GM21619 (cell line): ENCODE data around the gene G3BP1.
"Not testable (repeated sequence)": the region's sequence is repeated elsewhere in the genome, so short reads cannot be mapped to it uniquely, and the experiment has no call there.

Experiments used
- ATAC-seq: cut with Tn5 transposase; IDR thresholded peaks from one replicate; pipeline ENCODE4 v1.9.1; 2021; ENCODE audit not compliant: unreplicated experiment

G3BP1 gene

DNA sequence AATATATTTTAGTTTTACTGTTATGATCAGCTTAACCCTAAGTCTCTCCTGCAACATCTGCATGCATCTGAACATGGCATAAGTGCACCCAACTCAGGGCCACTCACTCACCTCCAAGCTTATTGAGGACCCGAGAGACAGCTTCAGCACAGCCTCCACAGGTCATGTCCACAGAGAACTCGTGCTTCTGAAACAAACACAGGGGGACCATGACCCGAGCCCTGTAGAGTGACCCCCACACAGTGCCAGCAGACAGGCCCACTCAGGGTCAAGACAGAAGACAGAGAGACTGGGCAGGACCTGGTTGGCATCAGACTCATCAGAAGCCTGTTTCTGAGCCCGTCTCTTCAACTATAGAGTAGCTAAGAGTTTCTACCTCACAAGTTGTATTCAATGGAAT lies 20.2 kb upstream of the G3BP1 start:
- no peak for ATAC-seq

DNA sequence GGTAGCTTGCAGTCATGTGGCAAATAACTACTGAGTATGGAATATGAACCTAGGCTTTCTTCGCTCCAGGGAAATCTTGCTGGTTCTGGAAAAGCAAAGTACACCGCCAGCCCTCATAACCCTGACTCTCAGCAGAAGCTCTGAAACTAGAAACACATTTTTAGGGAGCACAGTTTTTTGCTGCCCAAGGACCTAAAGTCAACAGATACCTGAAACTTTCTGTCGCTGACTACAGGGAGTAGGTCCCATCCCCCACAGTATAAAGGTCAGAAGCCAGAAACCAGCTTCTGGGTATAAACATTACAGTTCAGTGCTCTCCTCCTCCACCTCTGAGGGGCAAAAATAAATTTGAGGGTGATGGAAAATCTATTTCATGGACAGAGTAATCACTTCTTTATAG lies 16.4 kb upstream of the G3BP1 start:
- no peak for ATAC-seq

DNA sequence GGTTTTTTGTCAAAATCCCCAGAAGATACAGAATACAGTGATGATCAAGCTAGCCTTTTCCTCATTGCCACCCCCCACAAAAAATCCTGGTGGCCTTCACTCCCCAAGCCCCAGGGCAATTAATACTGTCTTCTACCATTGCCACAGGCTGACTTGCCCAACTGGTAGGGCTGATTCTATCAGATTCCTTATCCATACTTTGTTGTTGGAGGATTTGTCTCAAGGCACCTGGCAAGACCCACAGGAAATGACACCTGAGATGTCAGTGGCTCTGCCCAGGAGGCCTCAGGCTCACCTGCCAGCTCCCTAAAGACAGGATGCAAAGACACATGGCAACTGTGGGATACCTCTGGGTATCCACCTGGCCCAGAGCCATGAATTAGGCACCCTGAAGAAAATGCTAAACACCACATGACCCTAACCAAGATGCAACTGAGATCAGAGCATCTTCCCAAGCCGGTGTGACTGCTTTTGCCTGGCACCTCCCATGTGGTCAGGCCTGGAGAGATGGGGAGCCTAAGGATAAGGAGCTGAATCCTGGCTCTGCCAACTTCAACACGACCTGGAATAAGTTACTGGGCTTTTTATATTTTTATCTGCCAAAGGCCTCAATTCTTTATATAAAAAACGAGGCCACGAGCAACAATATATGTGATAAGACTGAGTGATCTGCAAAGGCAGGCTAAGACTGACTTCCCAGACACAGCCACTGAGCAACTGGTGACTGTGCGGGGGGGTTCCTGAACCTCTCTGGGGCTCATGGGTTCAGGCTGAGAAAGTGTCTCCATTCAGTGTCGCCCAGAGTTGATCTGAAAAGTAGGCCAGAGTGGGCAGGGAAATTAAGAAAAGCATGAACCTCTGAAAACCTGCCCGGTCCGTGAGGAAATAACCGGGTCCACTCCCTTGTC lies 14.3 kb upstream of the G3BP1 start:
- peak; percentile 13 for ATAC-seq

DNA sequence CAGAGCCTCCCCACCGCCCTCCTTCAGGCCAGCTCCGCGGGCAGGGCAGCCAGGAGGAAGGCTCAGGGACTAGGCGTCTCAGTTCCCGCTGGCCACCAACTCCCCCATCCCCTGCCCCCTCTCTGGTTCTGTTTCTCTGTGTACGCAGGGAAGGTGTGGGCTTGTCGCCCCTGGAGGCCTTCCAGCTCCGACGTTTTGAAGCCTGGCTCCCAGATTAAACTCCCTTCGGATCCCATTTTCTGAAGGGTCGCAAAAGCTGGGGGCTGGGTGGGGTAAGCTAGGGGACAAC lies 13.7 kb upstream of the G3BP1 start:
- ATAC-seq: peak; percentile 15

DNA sequence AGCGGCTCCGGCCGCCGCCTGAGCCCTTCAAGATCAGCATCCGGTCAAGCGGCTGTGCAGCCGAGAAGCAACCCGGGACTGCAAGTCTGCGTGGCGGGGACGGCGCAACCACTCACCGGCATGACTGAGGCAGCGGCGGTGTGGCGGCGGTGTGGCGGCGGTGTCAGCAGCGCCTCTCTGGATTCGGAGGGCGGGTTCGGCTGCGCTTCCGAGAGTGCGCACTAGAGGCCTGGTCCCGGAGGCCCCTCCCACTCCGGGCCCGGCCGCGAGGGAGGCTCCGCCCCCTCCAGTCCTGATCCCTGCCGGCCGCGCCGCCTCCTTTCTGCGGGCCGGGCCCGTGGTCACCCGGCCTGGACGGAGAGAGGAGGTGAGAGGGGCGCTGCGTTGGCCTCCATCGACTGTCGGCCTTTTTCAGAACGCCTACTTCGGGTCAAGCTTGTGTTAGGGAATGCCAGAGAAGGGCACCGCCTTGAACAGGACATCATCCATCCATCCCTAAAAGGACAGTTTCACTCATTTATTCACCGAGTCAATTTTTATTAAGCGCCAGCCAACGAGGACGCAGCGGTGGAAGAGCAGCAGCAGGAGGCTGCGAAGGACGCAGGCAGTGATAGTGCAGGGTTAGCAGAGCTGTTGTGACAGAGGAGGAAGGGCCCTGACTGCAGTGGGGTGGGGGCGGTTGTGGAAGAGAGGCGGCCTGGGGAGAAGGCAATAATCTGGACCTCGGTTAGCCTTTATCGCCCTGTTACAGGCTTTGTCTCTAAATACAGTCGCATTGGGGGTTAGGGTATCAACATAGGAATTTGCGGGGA lies 13.1 kb upstream of the G3BP1 start, which contains the start of gene ATOX1:
ATOX1 (minus strand) TSS at position 202 of the 812 bp plus-strand sequence; CDS start at position 122, 80 bp downstream.
- peak; percentile 93 for ATAC-seq

DNA sequence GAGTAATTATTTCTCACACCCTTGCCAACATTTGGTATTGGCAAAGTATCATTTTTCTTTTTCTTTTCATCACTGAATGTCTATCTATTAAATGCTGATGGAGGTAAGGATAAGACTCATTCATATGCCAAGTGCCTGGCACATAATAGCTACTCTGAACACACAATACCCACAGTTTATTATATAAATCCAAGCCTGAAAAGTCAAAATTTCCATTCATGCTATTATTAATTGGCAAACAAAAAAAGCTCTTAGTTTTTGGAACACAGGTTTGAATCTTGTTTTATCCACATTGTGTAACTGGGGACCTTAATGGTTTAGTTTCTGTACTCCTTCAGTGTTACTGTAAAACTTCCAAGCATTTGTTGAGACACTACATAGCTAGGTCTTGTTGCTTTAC lies 7.0 kb upstream of the G3BP1 start:
- no peak for ATAC-seq

DNA sequence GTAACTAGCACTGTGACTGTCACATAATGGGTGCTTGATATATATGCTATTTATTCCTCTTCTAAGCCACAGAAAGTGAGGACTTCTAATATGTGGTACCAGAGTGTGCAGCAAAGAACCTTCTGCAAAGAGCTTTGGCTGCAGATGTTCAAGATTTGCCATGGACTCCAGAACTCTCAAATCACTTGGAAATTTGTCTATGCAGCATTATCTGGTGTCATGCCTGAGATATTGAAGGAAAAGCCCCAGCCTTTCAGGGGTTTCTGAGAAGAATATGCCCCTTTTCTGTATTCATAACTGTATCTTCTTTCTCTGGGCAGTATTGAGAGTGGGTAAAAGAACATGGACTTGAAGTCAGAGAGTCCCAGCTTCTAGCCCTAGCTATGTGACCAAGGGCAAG lies 4.8 kb upstream of the G3BP1 start:
- ATAC-seq: no peak

DNA sequence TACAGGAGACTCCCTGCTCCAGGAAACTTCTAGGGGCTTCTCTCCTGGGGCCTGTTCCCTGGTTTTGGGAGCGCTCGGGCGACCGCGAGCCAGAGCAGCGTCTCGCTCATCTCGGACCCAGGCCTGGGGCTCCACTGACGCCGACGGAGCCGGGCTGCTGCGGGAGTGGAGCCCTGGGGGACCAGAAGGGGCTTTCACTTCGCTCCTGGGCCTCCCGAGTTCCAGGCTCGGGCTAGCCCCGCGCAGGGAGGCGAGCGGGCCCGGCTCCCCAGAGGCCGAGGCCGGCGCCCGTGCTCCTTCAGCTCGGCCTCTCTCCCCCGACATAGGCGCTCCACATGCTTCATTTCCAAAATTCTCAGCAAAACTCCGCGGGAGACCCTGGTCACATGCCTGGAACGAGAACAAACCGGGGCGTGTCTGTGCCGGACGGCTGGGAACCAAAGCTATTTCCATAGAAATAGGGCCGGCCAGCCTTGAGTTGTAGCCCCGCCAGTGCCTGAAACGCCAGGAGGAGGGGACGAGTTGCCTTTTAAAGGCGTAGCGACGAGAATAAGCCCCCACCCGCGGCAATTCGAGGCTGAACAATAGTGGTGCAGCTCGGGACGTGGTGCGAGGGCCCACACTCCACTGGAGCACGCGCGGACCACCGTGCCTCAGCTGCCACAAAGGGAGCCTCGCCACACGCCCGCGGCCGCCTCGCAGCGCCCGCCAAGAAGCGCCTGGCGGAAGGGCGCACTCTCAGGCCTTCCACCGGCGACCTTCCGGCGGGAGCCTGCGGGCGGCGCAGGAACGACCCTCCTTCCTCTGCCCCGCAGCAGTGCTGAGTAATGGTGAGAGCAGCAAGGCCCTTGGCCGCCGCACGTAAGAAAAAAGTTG lies 1.1 kb upstream of the G3BP1 start:
- peak; percentile 31 for ATAC-seq

DNA sequence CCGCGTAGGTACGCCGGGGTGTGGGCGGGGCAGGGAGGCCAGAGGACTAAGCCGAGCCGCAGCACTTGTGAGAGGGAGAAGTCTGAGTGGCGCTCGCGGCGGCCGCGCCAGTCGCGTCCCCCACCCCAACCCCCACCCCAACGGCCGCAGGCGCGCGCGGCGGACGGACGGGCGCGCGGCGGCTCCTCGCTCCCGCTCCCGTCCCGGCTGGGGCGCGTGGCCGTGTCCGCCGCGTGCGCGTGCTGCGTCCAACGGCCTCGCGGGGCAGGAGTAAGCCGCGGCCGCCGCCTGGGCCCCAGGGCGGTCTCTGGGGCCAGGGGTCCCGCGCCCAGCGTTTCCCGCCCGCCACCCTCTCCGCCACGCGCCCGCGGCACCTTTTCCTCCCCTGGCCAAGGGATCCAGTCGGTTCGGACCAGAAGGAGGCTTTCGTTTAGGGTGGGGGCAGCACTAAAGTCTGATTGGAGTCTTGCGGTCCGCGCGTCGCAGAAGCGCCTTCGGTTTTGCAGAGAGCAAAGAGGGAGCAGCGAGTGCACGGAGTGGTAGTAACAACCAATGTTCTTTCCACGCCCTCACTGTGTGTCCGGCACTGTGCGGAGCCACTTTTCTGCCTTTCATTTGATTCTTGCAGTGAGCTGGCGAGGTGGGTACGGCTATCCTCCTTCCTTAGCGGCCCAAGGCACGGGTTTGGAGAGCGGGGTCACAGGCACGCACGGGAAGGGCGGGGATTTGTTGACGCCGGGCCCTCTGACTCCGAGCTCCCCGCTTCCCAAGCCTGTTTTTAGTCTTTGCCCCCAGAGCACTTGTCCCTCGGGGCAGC lies 483 bp downstream of the G3BP1 start:
- ATAC-seq: peak; percentile 6

DNA sequence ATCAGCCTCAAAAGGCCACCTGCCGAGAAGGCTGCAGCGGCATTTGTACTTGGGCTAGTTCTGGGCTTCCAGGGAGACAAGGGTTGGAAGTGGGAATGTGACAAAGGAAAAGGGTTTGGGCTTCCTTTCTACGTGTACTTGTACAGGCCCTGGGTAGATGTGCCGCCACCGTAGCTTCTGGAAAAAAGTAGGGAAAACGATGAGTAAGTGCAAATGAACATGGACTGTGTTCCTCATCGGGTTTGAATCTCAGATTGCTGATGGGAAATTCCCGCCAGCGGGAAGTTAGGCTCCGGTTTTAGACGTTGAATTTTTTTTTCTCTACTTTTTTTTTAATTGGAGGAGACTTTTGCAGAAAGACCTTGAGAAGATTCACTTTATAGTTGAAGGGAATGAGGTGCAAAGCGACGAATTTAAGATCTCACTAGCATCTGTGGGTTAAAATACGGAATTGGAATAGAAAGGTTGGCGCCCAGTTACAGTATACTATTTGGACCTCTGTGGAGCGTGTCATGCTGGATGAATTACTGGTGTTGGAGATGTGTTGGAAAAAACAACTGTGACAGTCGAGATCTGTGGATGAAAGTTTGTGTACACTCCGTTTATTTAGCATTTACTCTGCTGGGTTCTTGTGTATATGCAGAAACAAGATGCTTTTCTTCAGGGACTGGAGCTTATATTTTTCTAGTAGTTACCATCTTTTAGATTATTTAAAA lies 1.2 kb downstream of the G3BP1 start:
- ATAC-seq: no peak

DNA sequence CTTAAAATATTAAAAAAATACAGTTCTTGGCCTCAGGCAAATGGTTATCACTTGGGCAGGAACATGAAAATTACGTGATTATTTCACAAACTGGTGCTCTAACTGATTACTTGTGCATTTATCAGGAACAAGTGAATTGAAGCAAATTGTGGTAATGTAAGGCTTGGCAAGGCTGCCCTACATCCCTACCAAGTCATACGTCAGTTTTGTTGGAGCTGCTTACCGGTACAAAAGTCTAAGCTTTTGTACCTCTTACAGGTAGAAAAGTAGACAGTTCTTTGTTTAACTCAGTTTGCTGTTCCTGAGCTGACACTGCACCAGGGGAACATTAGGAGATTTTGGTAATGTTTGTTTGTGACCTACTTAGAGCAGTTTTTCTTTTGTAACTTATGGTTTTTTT lies 2.2 kb downstream of the G3BP1 start:
- no peak for ATAC-seq

DNA sequence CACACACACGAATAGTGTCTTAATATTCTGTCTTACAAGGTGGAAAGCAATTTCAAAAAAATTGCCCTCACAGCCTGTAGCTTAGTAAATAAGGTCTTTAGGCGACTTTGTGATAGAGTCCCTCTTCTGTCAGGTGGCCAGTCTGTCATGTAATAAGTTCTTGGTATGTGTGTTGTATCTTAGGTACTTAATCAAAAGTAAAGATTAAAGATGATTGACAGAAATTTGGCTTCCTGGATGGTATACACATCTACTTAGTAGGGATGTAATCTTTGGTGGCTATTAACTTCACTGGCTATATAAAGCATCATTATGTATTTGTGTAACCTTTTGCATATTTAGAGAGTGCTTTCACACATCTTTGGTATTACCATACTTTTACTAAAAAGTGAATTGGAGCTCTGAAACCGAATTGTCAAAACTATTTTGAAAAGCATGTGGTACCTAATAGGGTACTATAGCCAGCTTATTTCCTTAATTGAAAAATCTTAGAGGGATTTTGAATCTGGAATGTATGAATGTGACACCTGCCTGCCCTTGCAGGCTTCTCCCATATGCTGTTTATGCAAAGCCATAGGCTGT lies 3.4 kb downstream of the G3BP1 start:
- ATAC-seq: no peak

DNA sequence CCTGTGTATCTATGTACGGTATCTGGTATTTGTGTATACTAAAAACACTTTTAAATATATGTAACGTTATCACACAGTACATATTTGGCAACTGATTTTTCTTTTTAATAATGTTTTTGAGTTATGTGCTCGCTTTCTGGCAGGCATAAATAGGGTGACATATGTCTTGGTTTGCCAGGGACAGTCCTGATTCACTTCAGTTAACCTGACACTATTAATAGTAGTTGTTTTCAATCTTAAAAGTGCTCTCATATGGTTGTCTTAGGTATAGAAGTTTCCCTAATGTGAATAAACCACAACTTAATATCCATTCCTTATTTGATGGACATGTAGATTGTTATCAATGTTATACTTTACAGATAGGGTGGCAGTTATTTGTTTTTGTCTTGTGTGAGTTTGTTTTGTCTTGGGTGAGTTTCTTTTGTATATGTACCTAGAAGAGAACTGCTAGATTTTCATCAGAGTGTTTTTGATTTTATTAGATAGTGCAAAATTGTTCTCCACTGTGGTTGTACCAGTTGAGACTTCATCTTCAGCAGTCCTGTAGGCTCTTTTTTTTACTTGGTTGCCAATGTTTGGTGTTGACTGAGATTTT lies 7.9 kb downstream of the G3BP1 start:
- ATAC-seq: peak; percentile 43

DNA sequence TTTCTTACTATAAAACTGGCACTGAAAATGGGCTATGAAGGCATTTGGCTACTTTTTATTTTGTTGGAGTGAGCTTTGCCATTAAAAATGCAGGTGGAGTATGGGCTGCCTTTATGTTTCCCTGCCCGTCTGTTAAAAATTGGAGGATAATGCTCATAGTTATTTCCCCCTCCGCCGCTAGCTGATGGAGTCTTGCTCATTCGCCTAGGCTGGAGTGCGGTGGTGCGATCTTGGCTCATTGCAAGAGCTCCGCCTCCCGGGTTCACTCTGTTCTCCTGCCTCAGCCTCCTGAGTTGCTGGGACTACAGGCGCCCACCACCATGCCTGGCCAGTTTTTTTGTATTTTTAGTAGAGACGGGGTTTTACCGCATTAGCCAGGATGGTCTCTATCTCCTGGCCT lies 8.6 kb downstream of the G3BP1 start:
- no peak for ATAC-seq

DNA sequence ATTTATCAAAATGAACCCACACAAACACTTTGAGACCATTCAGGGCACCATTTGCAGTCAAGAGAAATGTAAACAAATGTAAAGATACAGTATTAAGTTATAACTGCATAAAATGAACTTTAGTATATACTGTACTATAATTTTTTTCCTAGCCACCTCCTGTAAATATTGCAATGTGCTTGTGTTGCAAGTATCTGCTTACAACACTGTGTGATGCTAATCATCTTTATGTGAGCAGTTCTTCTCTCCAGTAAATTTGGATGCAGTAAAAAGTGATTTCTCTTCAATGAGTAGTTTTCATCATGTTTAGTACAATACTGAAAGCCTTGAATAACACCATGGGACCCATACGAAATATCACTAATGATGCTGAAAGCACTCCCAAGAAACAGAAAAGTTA lies 9.4 kb downstream of the G3BP1 start:
- no peak for ATAC-seq

DNA sequence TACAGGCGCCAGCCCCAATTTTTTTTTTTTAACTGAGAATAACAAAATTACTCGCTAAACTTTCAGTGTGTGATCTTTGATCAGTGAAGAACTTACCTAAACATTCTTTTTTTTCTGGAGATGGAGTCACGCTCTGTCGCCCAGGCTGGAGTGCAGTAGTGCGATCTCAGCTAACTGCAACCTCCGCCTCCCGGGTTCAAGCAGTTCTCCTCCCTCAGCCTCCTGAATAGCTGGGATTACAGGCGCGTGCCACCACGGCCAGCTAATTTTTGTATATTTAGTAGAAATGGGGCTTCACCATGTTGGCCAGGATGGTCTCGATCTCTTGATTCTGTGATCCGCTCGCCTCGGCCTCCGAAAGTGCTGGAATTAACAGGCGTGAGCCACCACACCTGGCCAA lies 11.9 kb downstream of the G3BP1 start:
- not testable (repeated sequence) for ATAC-seq

DNA sequence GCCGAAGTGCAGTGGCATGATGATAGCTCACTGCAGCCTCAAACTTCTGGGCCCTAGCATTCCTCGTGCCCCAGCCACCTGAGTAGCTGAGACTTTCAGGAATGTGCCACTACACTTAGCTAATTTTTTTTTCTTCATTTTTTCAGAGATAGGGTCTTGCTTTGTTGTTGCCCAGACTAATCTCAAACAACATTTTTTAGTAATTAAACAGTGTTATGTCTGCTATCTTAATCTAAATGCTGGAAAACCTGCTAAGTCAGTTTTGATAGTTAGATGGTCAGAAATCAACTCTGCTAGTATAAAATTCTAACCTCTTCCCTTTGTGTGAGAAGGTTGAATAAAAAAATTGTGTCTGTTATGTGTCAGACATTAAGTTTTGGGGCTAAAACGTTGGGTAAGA lies 12.4 kb downstream of the G3BP1 start:
- ATAC-seq: no peak

DNA sequence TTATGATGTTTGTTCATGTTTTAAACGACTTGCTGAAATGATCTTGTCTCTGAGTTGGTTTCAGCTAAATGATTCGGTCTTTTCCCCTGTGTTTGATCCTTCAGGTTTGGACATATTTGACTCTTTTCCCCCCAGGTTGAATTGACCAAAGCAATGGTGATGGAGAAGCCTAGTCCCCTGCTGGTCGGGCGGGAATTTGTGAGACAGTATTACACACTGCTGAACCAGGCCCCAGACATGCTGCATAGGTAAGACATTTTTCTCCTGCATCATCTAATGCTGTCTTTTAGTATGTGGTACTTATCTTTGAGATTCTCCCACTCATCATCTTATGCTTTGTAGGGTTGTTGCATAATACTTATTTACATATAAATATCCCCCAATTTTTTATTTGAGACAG lies 14.7 kb downstream of the G3BP1 start:
- ATAC-seq: no peak

DNA sequence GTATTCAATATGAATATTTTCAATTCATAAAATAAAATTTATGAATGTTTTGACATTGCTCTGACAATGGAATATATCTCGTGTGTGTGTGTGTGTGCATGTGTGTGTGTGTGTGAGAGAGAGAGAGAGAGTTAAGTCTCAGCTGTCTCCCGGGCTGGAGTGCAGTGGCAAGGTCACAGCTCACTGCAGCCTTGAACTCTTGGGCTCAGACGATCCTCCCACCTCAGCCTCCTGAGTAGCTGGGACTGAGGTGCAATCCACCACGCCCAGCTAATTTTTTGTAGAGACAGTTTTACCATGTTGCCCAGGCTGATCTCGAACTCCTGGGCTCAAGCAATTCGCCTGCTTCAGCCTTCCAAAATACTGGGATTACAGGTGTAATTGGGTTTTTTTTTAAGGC lies 16.1 kb downstream of the G3BP1 start:
- no peak for ATAC-seq
